Mesenchymal stem cell (in vitro differentiated cells and primary cell): ENCODE data around the gene COL4A1.

Source experiments
- DNase-seq: peaks from one replicate; pipeline ENCODE4 v3.0.0-alpha.2; 2013
- H2AFZ ChIP-seq: one replicate; pipeline ENCODE4 v1.6.1; 2013; ENCODE audit warnings: low read depth, mild to moderate bottlenecking, control low read depth, inconsistent platforms, low read length, moderate library complexity
- H2AK5ac ChIP-seq: 2 replicates; pipeline ENCODE4 v1.6.1; 2013; ENCODE audit warnings: low read length, moderate library complexity, mild to moderate bottlenecking, inconsistent platforms; ENCODE audit not compliant: severe bottlenecking
- H2BK120ac ChIP-seq: one replicate; pipeline ENCODE4 v1.6.1; 2013; ENCODE audit warnings: low read depth, mild to moderate bottlenecking, inconsistent platforms, low read length, moderate library complexity
- H2BK12ac ChIP-seq, 2 experiments: one replicate each; pipeline ENCODE4 v1.6.1; 2013; ENCODE audit warnings: inconsistent platforms in 2 of 2, low read length in 2 of 2, mild to moderate bottlenecking in 2 of 2, moderate library complexity in 2 of 2, control low read depth in 1 of 2
- H2BK15ac ChIP-seq: one replicate; pipeline ENCODE4 v1.6.1; 2013; ENCODE audit warnings: mild to moderate bottlenecking, low read depth, inconsistent platforms; ENCODE audit not compliant: poor library complexity, severe bottlenecking
- H2BK5ac ChIP-seq: 2 replicates; pipeline ENCODE4 v1.6.1; 2013; ENCODE audit warnings: low read depth, mild to moderate bottlenecking, low read length, control low read depth, inconsistent platforms; ENCODE audit not compliant: poor library complexity, severe bottlenecking
- H3K14ac ChIP-seq, 2 experiments: one replicate each; pipeline ENCODE4 v1.6.1; 2013; ENCODE audit warnings: inconsistent platforms in 2 of 2, low read length in 2 of 2, control low read depth in 1 of 2, mild to moderate bottlenecking in 1 of 2, moderate library complexity in 1 of 2
- H3K18ac ChIP-seq, 2 experiments: one replicate each; pipeline ENCODE4 v1.6.1; 2013; ENCODE audit warnings: inconsistent platforms in 2 of 2, low read length in 2 of 2, control low read depth in 1 of 2, low read depth in 1 of 2, mild to moderate bottlenecking in 1 of 2
- H3K23ac ChIP-seq, 2 experiments: one replicate each; pipeline ENCODE4 v1.6.1; 2013; ENCODE audit warnings: inconsistent platforms in 2 of 2, low read length in 2 of 2, mild to moderate bottlenecking in 2 of 2, moderate library complexity in 2 of 2, control low read depth in 1 of 2
- H3K27ac ChIP-seq: 2 replicates; pipeline ENCODE4 v1.5.1; 2013; ENCODE audit warnings: mild to moderate bottlenecking, moderate library complexity, low read length, control low read depth, inconsistent platforms; ENCODE audit not compliant: poor library complexity, severe bottlenecking
- H3K27me3 ChIP-seq, 2 experiments: 2 replicates each; pipeline versions ENCODE4 v1.6.1 to v1.7.0; 2013; ENCODE audit warnings: low read length in 2 of 2, mild to moderate bottlenecking in 2 of 2, moderate library complexity in 2 of 2, control low read depth in 1 of 2, inconsistent platforms in 1 of 2; ENCODE audit not compliant: control insufficient read depth in 1 of 2, insufficient read depth in 1 of 2
- H3K36me3 ChIP-seq, 2 experiments: 2 replicates each; pipeline versions ENCODE4 v1.6.1 to v1.7.0; 2013; ENCODE audit warnings: low read length in 2 of 2, control low read depth in 1 of 2, inconsistent platforms in 1 of 2, low read depth in 1 of 2, mild to moderate bottlenecking in 1 of 2; ENCODE audit not compliant: insufficient read depth in 2 of 2, control insufficient read depth in 1 of 2
- H3K4ac ChIP-seq, 2 experiments: one replicate each; pipeline ENCODE4 v1.6.1; 2013; ENCODE audit warnings: inconsistent platforms in 2 of 2, low read length in 2 of 2, mild to moderate bottlenecking in 2 of 2, moderate library complexity in 2 of 2, control low read depth in 1 of 2, low read depth in 1 of 2
- H3K4me1 ChIP-seq: 2 replicates; pipeline ENCODE4 v1.6.1; 2013; ENCODE audit warnings: low read depth, low read length, control low read depth; ENCODE audit not compliant: control insufficient read depth, insufficient read depth
- H3K4me2 ChIP-seq: 2 replicates; pipeline ENCODE4 v1.6.1; 2013; ENCODE audit warnings: low read length, mild to moderate bottlenecking, inconsistent platforms; ENCODE audit not compliant: poor library complexity, severe bottlenecking
- H3K4me3 ChIP-seq, 2 experiments: 2 replicates each; pipeline versions ENCODE4 v1.5.1 to v1.7.0; 2013; ENCODE audit warnings: low read length in 2 of 2, mild to moderate bottlenecking in 2 of 2, control low read depth in 1 of 2, low read depth in 1 of 2; ENCODE audit not compliant: insufficient read depth in 1 of 2
- H3K79me1 ChIP-seq: replicated peaks from 2 replicates; pipeline ENCODE4 v1.6.1; 2013; ENCODE audit warnings: mild to moderate bottlenecking, control low read depth, low read length, inconsistent platforms; ENCODE audit not compliant: poor library complexity, severe bottlenecking
- H3K9ac ChIP-seq: 2 replicates; pipeline ENCODE4 v1.7.0; 2013; ENCODE audit warnings: mild to moderate bottlenecking, low read length, moderate library complexity
- H3K9me3 ChIP-seq: 2 replicates; pipeline ENCODE4 v1.7.0; 2013; ENCODE audit warnings: mild to moderate bottlenecking, low read length; ENCODE audit not compliant: control insufficient read depth
- H4K8ac ChIP-seq: one replicate; pipeline ENCODE4 v1.6.1; 2013; ENCODE audit warnings: inconsistent platforms, mild to moderate bottlenecking, low read length, moderate library complexity
- H4K91ac ChIP-seq: one replicate; pipeline ENCODE4 v1.6.1; 2013; ENCODE audit warnings: mild to moderate bottlenecking, low read length, inconsistent platforms
- WGBS: methylation state at CpG from one replicate; pipeline ENCODE4 v1.1.7; 2013; ENCODE audit warnings: mixed read lengths; 5-methylcytosine and 5-hydroxymethylcytosine counted together

Gene COL4A1

DNA sequence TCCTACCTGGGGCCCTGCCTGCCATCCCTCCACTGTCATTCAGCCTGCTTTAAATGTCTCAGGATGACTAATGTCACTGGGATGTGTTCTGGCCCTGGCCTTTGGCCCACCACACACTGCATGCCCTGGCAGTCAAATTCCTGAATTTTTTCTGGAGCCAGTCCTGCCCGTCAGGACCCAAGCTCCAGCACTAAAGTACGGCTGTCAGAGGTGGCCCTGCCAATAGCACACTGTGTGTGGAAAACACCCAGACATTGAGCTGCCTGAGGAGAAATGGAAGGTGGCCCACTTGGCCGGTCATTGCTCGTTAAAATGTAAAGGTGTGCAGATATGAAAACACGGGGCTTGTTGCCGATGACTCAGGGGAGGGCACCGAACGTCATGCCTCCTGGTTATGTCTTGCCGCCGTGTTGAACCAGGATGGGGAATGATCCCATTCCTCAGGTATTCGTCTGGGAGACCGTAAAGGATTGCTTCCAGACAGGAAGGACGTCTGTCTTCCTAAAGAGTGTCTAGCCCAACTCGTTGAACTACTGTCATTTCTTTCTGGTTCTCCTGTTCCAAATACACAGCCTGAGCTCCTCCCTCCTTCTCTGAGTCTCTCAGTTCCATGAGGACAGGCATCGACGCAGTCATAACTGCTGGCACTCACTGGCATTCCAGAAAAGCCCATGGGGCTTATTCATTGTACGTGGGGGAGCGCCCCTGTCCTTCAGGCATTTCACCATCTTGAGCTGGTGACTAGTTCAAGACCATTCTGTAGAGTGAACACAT lies 40.8 kb upstream of the COL4A1 start:
- H3K9me3 ChIP-seq, result no peaks in the 10 kb centered on the region
- peak overlapping the region; percentile 68 for H4K8ac ChIP-seq
- DNase-seq, result peak; percentile 93
- peaks cover 0 to 33% of the 10 kb centered on the region in 2 experiments for H3K36me3 ChIP-seq
- no peak overlapping the region for H2AFZ ChIP-seq
- peak overlapping the region; percentile 12 for H2BK15ac ChIP-seq
- H3K18ac ChIP-seq, result peak overlapping the region; percentile 70 to 78
- 26% methylated on average over 18 of the region's 18 CpGs for WGBS
- peak overlapping the region in 1 of 2 experiments; percentile 5 for H3K4me3 ChIP-seq
- no peak overlapping the region for H3K4me2 ChIP-seq
- H3K23ac ChIP-seq, result no peak overlapping the region
- peaks cover 36% of the 10 kb centered on the region for H3K4me1 ChIP-seq
- H4K91ac ChIP-seq, result no peak overlapping the region
- peak overlapping the region; percentile 73 for H2AK5ac ChIP-seq
- H3K27me3 ChIP-seq, result no peaks in the 10 kb centered on the region
- H3K9ac ChIP-seq, result peak overlapping the region; percentile 12
- H2BK12ac ChIP-seq, result peak overlapping the region; percentile 15 to 42
- peak overlapping the region; percentile 35 for H2BK120ac ChIP-seq
- peak overlapping the region; percentile 5 to 47 for H3K4ac ChIP-seq
- H2BK5ac ChIP-seq, result no peak overlapping the region
- H3K14ac ChIP-seq, result peak overlapping the region in 1 of 2 experiments; percentile 0
- peaks cover 16% of the 10 kb centered on the region for H3K79me1 ChIP-seq
- peak overlapping the region; percentile 76 for H3K27ac ChIP-seq

DNA sequence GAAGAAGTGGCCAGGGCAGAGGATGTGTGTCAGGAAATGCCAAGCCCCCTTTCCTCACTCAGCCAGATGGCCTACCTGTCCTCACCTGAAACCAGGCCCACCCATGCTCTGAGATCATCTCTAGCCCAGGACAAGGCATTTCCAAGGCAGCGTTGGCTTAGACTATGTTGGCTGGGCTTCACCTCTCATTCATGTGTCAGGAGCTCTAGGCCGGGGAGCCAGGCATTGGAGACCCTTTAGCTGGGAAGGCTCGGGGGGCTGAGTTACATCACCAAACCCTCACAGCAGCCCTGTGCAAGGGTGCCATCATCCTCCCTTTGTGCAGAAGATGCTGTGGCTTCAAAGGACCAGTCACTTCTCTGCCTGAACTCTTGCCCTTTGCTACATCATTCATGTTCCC lies 40.1 kb upstream of the COL4A1 start:
- no peak overlapping the region for H3K23ac ChIP-seq
- H3K27ac ChIP-seq, result peak overlapping the region; percentile 76
- H3K9me3 ChIP-seq, result no peaks in the 10 kb centered on the region
- H3K9ac ChIP-seq, result no peak overlapping the region
- no peak overlapping the region for H3K4me2 ChIP-seq
- no peak for DNase-seq
- no peak overlapping the region for H2BK120ac ChIP-seq
- peak overlapping the region in 1 of 2 experiments; percentile 17 for H3K18ac ChIP-seq
- H2BK15ac ChIP-seq, result no peak overlapping the region
- no peaks in the 10 kb centered on the region for H3K27me3 ChIP-seq
- 92% methylated on average over 3 of the region's 3 CpGs for WGBS
- H2AFZ ChIP-seq, result no peak overlapping the region
- peaks cover 0 to 34% of the 10 kb centered on the region in 2 experiments for H3K36me3 ChIP-seq
- H2BK5ac ChIP-seq, result no peak overlapping the region
- H3K14ac ChIP-seq, result no peak overlapping the region
- H2BK12ac ChIP-seq, result no peak overlapping the region
- peaks cover 18% of the 10 kb centered on the region for H3K79me1 ChIP-seq
- H3K4ac ChIP-seq, result no peak overlapping the region
- no peak overlapping the region for H3K4me3 ChIP-seq
- peak overlapping the region; percentile 0 for H2AK5ac ChIP-seq
- peak overlapping the region; percentile 1 for H4K91ac ChIP-seq
- peak overlapping the region; percentile 22 for H4K8ac ChIP-seq
- H3K4me1 ChIP-seq, result peaks cover 40% of the 10 kb centered on the region

DNA sequence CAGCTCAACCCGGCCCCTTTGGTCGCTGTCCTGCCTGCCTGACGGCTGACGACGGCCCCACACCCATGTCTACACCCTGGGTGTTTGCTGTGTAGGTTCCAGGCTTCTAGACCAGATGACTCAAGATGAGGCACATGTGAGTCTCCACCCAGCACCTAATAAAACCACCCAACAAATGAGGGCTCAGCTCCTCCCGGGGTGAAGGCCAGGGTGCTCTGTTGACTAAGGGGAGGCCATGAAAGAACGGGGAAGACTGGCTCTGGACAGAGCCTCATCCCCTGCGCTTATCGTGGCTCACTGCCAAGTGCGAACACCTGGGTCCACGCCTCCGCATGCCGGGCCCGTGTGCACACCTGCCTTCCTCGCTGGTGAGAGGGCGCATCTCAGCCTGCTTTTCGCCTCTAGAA lies 39.7 kb upstream of the COL4A1 start:
- peak overlapping the region in 1 of 2 experiments; percentile 32 for H3K18ac ChIP-seq
- peaks cover 18% of the 10 kb centered on the region for H3K79me1 ChIP-seq
- no peak overlapping the region for H3K4me3 ChIP-seq
- H3K9me3 ChIP-seq, result no peaks in the 10 kb centered on the region
- H2BK15ac ChIP-seq, result no peak overlapping the region
- H2BK120ac ChIP-seq, result no peak overlapping the region
- 95% methylated on average over 15 of the region's 17 CpGs for WGBS
- H2BK12ac ChIP-seq, result peak overlapping the region in 1 of 2 experiments; percentile 22
- H4K91ac ChIP-seq, result peak overlapping the region; percentile 1
- DNase-seq, result no peak
- H3K23ac ChIP-seq, result no peak overlapping the region
- no peak overlapping the region for H3K4ac ChIP-seq
- H3K14ac ChIP-seq, result peak overlapping the region in 1 of 2 experiments; percentile 66
- H2BK5ac ChIP-seq, result no peak overlapping the region
- no peak overlapping the region for H2AFZ ChIP-seq
- peak overlapping the region; percentile 2 for H3K27ac ChIP-seq
- H4K8ac ChIP-seq, result no peak overlapping the region
- H3K27me3 ChIP-seq, result no peaks in the 10 kb centered on the region
- H2AK5ac ChIP-seq, result peak overlapping the region; percentile 0
- peaks cover 38% of the 10 kb centered on the region for H3K4me1 ChIP-seq
- H3K36me3 ChIP-seq, result peaks cover 0 to 34% of the 10 kb centered on the region in 2 experiments
- no peak overlapping the region for H3K4me2 ChIP-seq
- no peak overlapping the region for H3K9ac ChIP-seq

DNA sequence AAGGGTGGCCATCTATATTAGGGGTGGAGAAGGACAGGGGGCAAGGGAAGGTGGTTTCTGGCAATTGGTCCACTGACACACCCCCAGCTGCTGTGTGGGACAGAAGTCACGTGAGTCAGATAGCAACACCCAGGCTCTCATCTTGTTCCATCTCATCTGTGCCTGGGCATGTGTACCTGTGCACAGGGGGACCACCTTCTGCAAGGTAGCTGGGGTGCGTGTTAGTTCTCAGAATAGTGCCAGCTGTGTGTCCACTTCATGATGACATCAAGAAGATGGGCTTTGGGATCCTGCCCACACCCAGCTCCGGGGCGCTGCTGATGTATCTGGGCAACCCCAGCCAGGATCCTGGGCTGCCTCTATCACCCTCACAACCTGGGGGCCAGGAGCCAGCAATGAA lies 38.7 kb upstream of the COL4A1 start:
- Histone ChIP-seq H3K36me3 (peaks cover 0 to 34% of the 10 kb centered on the region in 2 experiments), H3K4ac (peak overlapping the region in 1 of 2 experiments; percentile 17), H3K9ac (no peak overlapping the region), H3K9me3 (no peaks in the 10 kb centered on the region), H3K4me1 (peaks cover 45% of the 10 kb centered on the region), H3K4me3 (no peak overlapping the region), H2AFZ (no peak overlapping the region), H2AK5ac (peak overlapping the region; percentile 33), H3K23ac (peak overlapping the region in 1 of 2 experiments; percentile 23), H2BK120ac (no peak overlapping the region), H2BK15ac (peak overlapping the region; percentile 19), H3K27ac (no peak overlapping the region), H3K27me3 (no peaks in the 10 kb centered on the region), H4K8ac (no peak overlapping the region), H4K91ac (no peak overlapping the region), H3K18ac (peak overlapping the region in 1 of 2 experiments; percentile 32), H2BK12ac (no peak overlapping the region), H3K4me2 (no peak overlapping the region), H3K14ac (no peak overlapping the region), H2BK5ac (no peak overlapping the region), H3K79me1 (peaks cover 18% of the 10 kb centered on the region)
- no peak for DNase-seq
- 97% methylated on average over 4 of the region's 4 CpGs for WGBS
